Glutamatergic neuron (in vitro differentiated cells): ENCODE measurements around the gene PTGIS. TPM values are rescaled to one million over a fixed set of nuclear protein-coding genes. Genes with fewer than 3 reads are reported as not detected.

Source experiments
- DNase-seq: peaks from one replicate; pipeline ENCODE4 v3.0.0; 2022
- H3K27ac Mint-ChIP-seq: one replicate; pipeline ENCODE4 v1.8.0; 2020; ENCODE audit warnings: mild to moderate bottlenecking, mixed read lengths, inconsistent platforms; ENCODE audit not compliant: unreplicated experiment
- H3K27me3 Mint-ChIP-seq: one replicate; pipeline ENCODE4 v1.8.0; 2020; ENCODE audit warnings: mild to moderate bottlenecking, moderate library complexity, mixed read lengths, inconsistent platforms; ENCODE audit not compliant: unreplicated experiment
- H3K36me3 Mint-ChIP-seq: one replicate; pipeline ENCODE4 v1.8.0; 2020; ENCODE audit warnings: mild to moderate bottlenecking, mixed read lengths, inconsistent platforms; ENCODE audit not compliant: unreplicated experiment
- H3K4me1 Mint-ChIP-seq: one replicate; pipeline ENCODE4 v1.8.0; 2020; ENCODE audit warnings: mild to moderate bottlenecking, low read depth, mixed read lengths, inconsistent platforms; ENCODE audit not compliant: unreplicated experiment
- H3K4me3 Mint-ChIP-seq: one replicate; pipeline ENCODE4 v1.8.0; 2020; ENCODE audit warnings: mild to moderate bottlenecking, mixed read lengths, inconsistent platforms; ENCODE audit not compliant: unreplicated experiment
- H3K9me3 Mint-ChIP-seq: one replicate; pipeline ENCODE4 v1.8.0; 2020; ENCODE audit warnings: mild to moderate bottlenecking, moderate library complexity, mixed read lengths, inconsistent platforms; ENCODE audit not compliant: unreplicated experiment
- CTCF ChIP-seq: fragments of 200-600 bp; sonication (generic); IDR thresholded peaks from one replicate; pipeline ENCODE4 v1.5.0; 2021; ENCODE audit not compliant: partially characterized antibody, unreplicated experiment
- total RNA-seq: library from RNA; stranded (reverse); fragmentation: NEBNext Ultra II Directional; extraction: Animal tissue kit (Norgen Biotek cat#: 25700); gene quantifications from one replicate; pipeline ENCODE4 v1.2.1, GENCODE V29; 2021; ENCODE audit not compliant: unreplicated experiment

PTGIS gene
- total RNA-seq, 1 donor from 2014 or later: 0.12 TPM

- peaks cover 1% of the 10 kb centered on the region for H3K27me3 Mint-ChIP-seq
- no peak overlapping the region for H3K27ac Mint-ChIP-seq
- DNase-seq: no peak
- H3K4me3 Mint-ChIP-seq: no peak overlapping the region
- TF ChIP-seq CTCF: no peak
- H3K4me1 Mint-ChIP-seq: no peaks in the 10 kb centered on the region
- no peaks in the 10 kb centered on the region for H3K36me3 Mint-ChIP-seq
- no peaks in the 10 kb centered on the region for H3K9me3 Mint-ChIP-seq
Observed at GRCh38 chr20:49460131-49460530, 107.8 kb downstream of the PTGIS start.

DNA sequence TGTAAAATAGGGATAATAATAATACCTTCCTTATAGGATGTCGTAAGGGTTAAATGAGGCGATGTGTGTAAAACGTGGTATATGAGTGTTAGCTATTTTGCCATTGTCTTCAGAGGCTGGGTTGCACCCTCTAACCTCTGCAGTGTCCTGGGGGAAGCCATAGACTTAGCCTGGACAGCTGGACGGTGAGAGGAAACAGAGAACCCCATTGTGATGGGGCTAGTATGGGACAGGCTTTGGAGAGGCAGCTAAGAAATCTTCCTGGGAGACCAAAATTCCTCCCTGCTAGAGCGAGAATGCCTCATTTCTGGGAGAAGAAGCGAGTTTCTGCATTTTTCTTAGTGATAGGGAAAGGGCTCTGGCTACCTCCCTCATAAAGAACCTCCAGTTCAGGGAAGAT, 108.3 kb downstream of the PTGIS start:
- Mint-ChIP-seq H3K27me3 (peaks cover 1% of the 10 kb centered on the region), H3K4me3 (no peak overlapping the region), H3K4me1 (no peaks in the 10 kb centered on the region), H3K36me3 (no peaks in the 10 kb centered on the region), H3K9me3 (no peaks in the 10 kb centered on the region), H3K27ac (no peak overlapping the region)
- DNase-seq: no peak
- TF ChIP-seq CTCF: no peak

DNA sequence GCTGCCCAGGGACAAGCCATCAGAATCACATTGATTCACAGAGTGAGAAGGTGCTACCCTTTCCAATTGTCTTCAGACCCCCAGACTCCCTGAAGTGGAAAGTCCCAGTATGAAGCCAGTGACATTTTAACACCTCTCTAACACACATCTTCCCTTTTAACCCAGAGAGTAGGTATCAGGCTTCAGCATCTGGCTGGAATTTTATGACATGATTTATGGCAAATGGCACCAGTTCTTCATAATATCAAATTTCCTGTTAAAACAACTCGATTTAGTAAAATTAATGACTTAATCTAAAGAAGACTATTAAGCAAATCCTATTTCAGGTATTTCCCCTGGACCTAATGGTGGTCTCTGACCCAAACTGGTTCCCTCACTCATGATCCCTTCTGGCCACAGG, 110.5 kb downstream of the PTGIS start:
- Mint-ChIP-seq H3K4me3 (no peak overlapping the region), H3K36me3 (no peaks in the 10 kb centered on the region), H3K27me3 (peaks cover 1% of the 10 kb centered on the region), H3K4me1 (no peaks in the 10 kb centered on the region), H3K27ac (no peak overlapping the region), H3K9me3 (no peaks in the 10 kb centered on the region)
- DNase-seq: no peak
- no peak for TF ChIP-seq CTCF

- Mint-ChIP-seq H3K4me3 (no peak overlapping the region), H3K27me3 (peaks cover 1% of the 10 kb centered on the region), H3K36me3 (no peaks in the 10 kb centered on the region), H3K9me3 (no peaks in the 10 kb centered on the region), H3K27ac (no peak overlapping the region), H3K4me1 (no peaks in the 10 kb centered on the region)
- no peak for TF ChIP-seq CTCF
- DNase-seq: no peak
Observed at GRCh38 chr20:49456646-49457045, 111.3 kb downstream of the PTGIS start.

- DNase-seq: no peak
- no peak overlapping the region for H3K27ac Mint-ChIP-seq
- no peak overlapping the region for H3K4me3 Mint-ChIP-seq
- H3K27me3 Mint-ChIP-seq: peaks cover 1% of the 10 kb centered on the region
- no peaks in the 10 kb centered on the region for H3K9me3 Mint-ChIP-seq
- H3K4me1 Mint-ChIP-seq: no peaks in the 10 kb centered on the region
- TF ChIP-seq CTCF: no peak
- H3K36me3 Mint-ChIP-seq: no peaks in the 10 kb centered on the region
Observed at GRCh38 chr20:49455691-49456090, 112.2 kb downstream of the PTGIS start.

Other genes starting within 250 kb of the PTGIS start
- gene KCNB1, start 85.5 kb downstream of the PTGIS start, total RNA-seq: 3.1 TPM
- 61.3 TPM for gene B4GALT5, start 145.7 kb upstream of the PTGIS start, total RNA-seq
- 10.6 TPM for gene SLC9A8, start 244.7 kb upstream of the PTGIS start, total RNA-seq